GM19239 (cell line): ENCODE data around the gene RHOBTB1.

Experiments used
- DNase-seq: peaks from one replicate; pipeline ENCODE4 v3.0.0; 2011; ENCODE audit warnings: low spot score; ENCODE audit not compliant: insufficient read length
- FAIRE-seq: peaks from 2 replicates; lab custom pipeline; 2011; peaks lifted over from hg19 to GRCh38; lab: Jason Lieb, UNC

The RHOBTB1 gene

GRCh38 chr10:60943316-60944057 lies 498 bp downstream of the RHOBTB1 start:
- FAIRE-seq = no peak

GRCh38 chr10:60942788-60943315 lies 1.1 kb downstream of the RHOBTB1 start:
- DNase-seq (no peak), FAIRE-seq (no peak)

More at GRCh38 chr10:60943316-60944057, 498 bp downstream of the RHOBTB1 start:
- DNase-seq = no peak

- no peak for FAIRE-seq
- DNase-seq = no peak
These were observed 1.7 kb downstream of the RHOBTB1 start for GRCh38 chr10:60942134-60942787.

- DNase-seq (no peak), FAIRE-seq (no peak)
These were observed 3.5 kb downstream of the RHOBTB1 start for GRCh38 chr10:60940446-60940845.

- FAIRE-seq = no peak
- DNase-seq = no peak
These were observed 6.0 kb downstream of the RHOBTB1 start for GRCh38 chr10:60937784-60938654.

- DNase-seq (no peak), FAIRE-seq (no peak)
These were observed 7.0 kb downstream of the RHOBTB1 start for GRCh38 chr10:60937022-60937421.

- no peak for DNase-seq
These were observed 9.5 kb downstream of the RHOBTB1 start for GRCh38 chr10:60934215-60935175.

GRCh38 chr10:60932756-60933155 lies 11.2 kb downstream of the RHOBTB1 start:
- FAIRE-seq (no peak), DNase-seq (no peak)

More at GRCh38 chr10:60934215-60935175, 9.5 kb downstream of the RHOBTB1 start:
- no peak for FAIRE-seq

- DNase-seq = no peak
- no peak for FAIRE-seq
These were observed 13.7 kb downstream of the RHOBTB1 start for GRCh38 chr10:60930237-60930636.

GRCh38 chr10:60921633-60922032 lies 22.4 kb downstream of the RHOBTB1 start:
- FAIRE-seq = no peak
- no peak for DNase-seq

GRCh38 chr10:60920479-60920878 lies 23.5 kb downstream of the RHOBTB1 start:
- no peak for FAIRE-seq

GRCh38 chr10:60919551-60919950 lies 24.4 kb downstream of the RHOBTB1 start:
- FAIRE-seq (no peak), DNase-seq (no peak)

More at GRCh38 chr10:60920479-60920878, 23.5 kb downstream of the RHOBTB1 start:
- DNase-seq = no peak

- FAIRE-seq = no peak
- DNase-seq = no peak
These were observed 26.4 kb downstream of the RHOBTB1 start for GRCh38 chr10:60917331-60918280.

GRCh38 chr10:60916025-60916424 lies 28.0 kb downstream of the RHOBTB1 start:
- FAIRE-seq (no peak), DNase-seq (no peak)

- FAIRE-seq (no peak), DNase-seq (no peak)
These were observed 29.3 kb downstream of the RHOBTB1 start for GRCh38 chr10:60914690-60915141.

GRCh38 chr10:60913657-60914056 lies 30.3 kb downstream of the RHOBTB1 start:
- FAIRE-seq (no peak), DNase-seq (no peak)

- DNase-seq (no peak), FAIRE-seq (no peak)
These were observed 30.9 kb downstream of the RHOBTB1 start for GRCh38 chr10:60913071-60913470.

- DNase-seq (no peak), FAIRE-seq (no peak)
These were observed 32.3 kb downstream of the RHOBTB1 start for GRCh38 chr10:60911715-60912114.
